ENCODE data around the gene KCTD14. TPM values are rescaled to one million over a fixed set of nuclear protein-coding genes. Genes with fewer than 3 reads are reported as not detected.

KCTD14 gene
- total RNA-seq, 4 donors from 2014 or later = 0.19 to 5.3 (median 3.3) TPM

- intact Hi-C loops (cut with DNase I; ENCODE audit: low total_unique reads) = no loop called here
- DNase-seq (ENCODE audit: low spot score in 2 of 2) = no peak
- H3K4me3 ChIP-seq (ENCODE audit: low read depth, poor library complexity, severe bottlenecking) = no peak overlapping the region
- WGBS, 2 donors = 85 to 93% methylated on average over 4 of the region's 4 CpGs
- TF ChIP-seq CTCF (IDR thresholded peaks at IDR 0.05) (no peak), POLR2A (IDR thresholded peaks at IDR 0.05) (no peak)
These were observed 44.6 kb upstream of the KCTD14 start for GRCh38 chr11:78067704-78068103.

GRCh38 chr11:78066471-78066870 lies 43.4 kb upstream of the KCTD14 start:
- 53 to 71% methylated on average over 2 of the region's 2 CpGs for WGBS, 2 donors
- intact Hi-C loops (cut with DNase I; ENCODE audit: low total_unique reads) = no loop called here
- no peak for TF ChIP-seq POLR2A (IDR thresholded peaks at IDR 0.05)
- no peak for TF ChIP-seq CTCF (IDR thresholded peaks at IDR 0.05)
- DNase-seq (ENCODE audit: low spot score in 2 of 2) = no peak
- H3K4me3 ChIP-seq (ENCODE audit: low read depth, poor library complexity, severe bottlenecking) = no peak overlapping the region

GRCh38 chr11:78065203-78065602 lies 42.1 kb upstream of the KCTD14 start:
- intact Hi-C loops (cut with DNase I; ENCODE audit: low total_unique reads) = no loop called here
- TF ChIP-seq CTCF (IDR thresholded peaks at IDR 0.05) (no peak), POLR2A (IDR thresholded peaks at IDR 0.05) (no peak)
- no peak for DNase-seq (ENCODE audit: low spot score in 2 of 2)
- no peak overlapping the region for H3K4me3 ChIP-seq (ENCODE audit: low read depth, poor library complexity, severe bottlenecking)
- WGBS, 2 donors = 86 to 90% methylated on average over 2 of the region's 2 CpGs

- no peak within 1 kb of the TSS for H3K4me3 ChIP-seq (ENCODE audit: low read depth, poor library complexity, severe bottlenecking)
- no peak for DNase-seq (ENCODE audit: low spot score in 2 of 2)
- intact Hi-C loops (cut with DNase I; ENCODE audit: low total_unique reads) = no loop called here
- WGBS, 2 donors = 90 to 96% methylated on average over 14 of the region's 14 CpGs
- no peak for TF ChIP-seq POLR2A (IDR thresholded peaks at IDR 0.05)
- no peak for TF ChIP-seq CTCF (IDR thresholded peaks at IDR 0.05)
These were observed 40.5 kb upstream of the KCTD14 start, which contains the start of gene THRSP for GRCh38 chr11:78063440-78064181. THRSP (plus strand) TSS chr11:78063861; CDS start chr11:78063882, 21 bp downstream.

- DNase-seq (ENCODE audit: low spot score in 2 of 2) = no peak
- H3K4me3 ChIP-seq (ENCODE audit: low read depth, poor library complexity, severe bottlenecking) = no peak overlapping the region
- WGBS, 2 donors = 81 to 82% methylated on average over 2 of the region's 2 CpGs
- TF ChIP-seq CTCF (IDR thresholded peaks at IDR 0.05) (no peak), POLR2A (IDR thresholded peaks at IDR 0.05) (no peak)
- intact Hi-C loops (cut with DNase I; ENCODE audit: low total_unique reads) = no loop called here
These were observed 39.6 kb upstream of the KCTD14 start for GRCh38 chr11:78062671-78063070.

GRCh38 chr11:78061921-78062311 lies 38.8 kb upstream of the KCTD14 start:
- intact Hi-C loops (cut with DNase I; ENCODE audit: low total_unique reads) = no loop called here
- 39 to 40% methylated on average over 4 of the region's 4 CpGs for WGBS, 2 donors
- TF ChIP-seq POLR2A (IDR thresholded peaks at IDR 0.05) (no peak), CTCF (IDR thresholded peaks at IDR 0.05) (no peak)
- no peak overlapping the region for H3K4me3 ChIP-seq (ENCODE audit: low read depth, poor library complexity, severe bottlenecking)
- no peak for DNase-seq (ENCODE audit: low spot score in 2 of 2)
